DMS 273 (cell line): ENCODE measurements around the gene TSPAN32.
"Not testable (repeated sequence)": the region's sequence is repeated elsewhere in the genome, so short reads cannot be mapped to it uniquely, and the experiment has no call there.

Experiments
- DNase-seq: peaks from one replicate; lab custom pipeline; 2025; ENCODE audit not compliant: unreplicated experiment; lab: John Stamatoyannopoulos, UW

TSPAN32 gene

DNA sequence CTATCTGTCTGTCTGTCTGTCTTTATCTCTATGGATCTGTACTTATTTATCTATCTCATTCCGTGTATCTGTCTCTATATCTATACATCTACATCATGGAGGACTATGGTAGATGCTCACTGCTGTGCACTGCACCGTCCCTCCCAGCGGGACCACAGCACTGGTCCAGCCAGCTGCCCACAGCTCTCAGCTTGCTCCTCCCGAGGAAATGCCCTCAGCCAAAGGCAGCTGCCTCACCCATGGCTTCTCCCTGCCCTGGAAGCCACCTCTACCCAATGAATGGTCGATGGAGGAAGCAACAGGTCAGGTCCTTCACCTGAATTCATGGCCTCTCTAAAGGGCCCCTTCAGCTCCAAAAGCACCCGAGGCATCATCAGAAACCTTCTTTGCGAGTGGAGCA is 60.6 kb downstream of the TSPAN32 start:
- no peak for DNase-seq

DNA sequence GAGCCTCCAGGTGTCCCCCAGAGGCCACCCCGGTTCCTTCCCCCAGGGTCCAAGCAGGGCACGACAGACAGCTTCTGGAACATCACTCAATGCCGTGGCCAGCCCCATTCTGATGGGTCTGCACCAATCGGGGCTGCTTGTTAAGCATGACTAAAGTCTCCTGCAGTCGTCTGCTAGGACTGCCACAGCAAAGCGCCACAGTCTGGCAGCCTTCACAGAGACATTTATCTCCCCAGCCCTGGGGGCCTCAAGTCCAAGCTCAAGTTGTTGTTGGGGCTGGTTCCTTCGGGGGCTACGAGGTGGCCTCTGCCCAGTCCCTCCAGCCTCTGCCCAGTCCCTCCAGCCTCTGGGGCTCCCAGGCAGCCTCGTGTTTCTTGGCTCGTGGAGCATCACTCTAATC is 61.3 kb downstream of the TSPAN32 start:
- no peak for DNase-seq

DNA sequence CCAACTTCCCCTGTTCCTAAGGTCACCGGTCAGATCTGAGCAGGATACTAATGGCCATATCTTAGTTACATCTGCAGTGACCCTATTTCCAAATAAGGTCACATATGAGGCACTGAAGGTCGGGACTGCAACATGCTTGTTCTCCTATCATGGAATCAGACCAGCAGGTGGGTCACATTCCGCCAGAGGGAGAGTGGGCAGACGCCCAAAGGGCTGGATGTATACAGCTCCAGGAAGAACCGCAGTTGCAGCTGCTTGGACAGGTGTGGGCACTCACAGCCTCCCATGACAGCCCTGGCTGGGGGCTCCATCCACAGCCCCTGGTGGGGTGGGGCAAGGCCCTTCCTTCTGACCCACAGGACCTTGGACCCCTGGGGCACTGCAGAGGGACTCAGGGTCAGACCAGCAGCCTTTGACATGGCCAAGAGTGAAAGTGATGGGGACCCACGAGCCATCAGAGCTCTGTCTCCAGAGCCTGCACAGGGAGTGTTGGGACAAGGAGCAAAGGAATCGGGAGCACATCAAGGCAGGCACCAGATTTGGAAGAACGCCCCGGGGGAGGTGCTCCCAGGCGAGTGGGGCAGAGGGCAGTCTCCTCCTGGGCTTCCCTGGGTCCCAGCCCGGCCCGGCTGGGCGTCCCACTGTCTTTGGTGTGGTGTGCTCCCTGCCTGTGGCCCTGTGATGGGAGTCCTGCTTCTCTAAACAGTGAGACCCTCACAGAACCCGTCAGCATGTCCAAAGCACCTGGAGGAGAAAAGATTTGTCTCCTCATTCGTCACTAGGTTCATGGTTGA is 62.0 kb downstream of the TSPAN32 start:
- no peak for DNase-seq

DNA sequence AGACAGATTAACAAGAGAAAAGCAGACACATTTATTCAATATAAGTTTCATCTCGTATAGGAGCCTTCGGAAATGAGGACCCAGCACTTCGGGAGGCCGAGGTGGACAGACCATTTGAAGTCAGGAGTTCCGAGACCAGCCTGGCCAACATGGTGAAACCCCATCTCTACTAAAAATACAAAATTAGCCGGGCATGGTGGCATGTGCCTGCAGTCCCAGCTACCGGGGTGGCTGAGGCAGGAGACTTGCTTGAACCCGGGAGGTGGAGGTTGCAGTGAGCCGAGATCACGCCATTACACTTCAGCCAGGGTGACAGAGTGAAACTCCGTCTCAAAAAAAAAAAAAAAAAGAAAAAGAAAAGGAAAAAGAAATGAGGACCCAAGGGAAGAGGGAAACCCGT is 62.6 kb downstream of the TSPAN32 start:
- DNase-seq = not testable (repeated sequence)

DNA sequence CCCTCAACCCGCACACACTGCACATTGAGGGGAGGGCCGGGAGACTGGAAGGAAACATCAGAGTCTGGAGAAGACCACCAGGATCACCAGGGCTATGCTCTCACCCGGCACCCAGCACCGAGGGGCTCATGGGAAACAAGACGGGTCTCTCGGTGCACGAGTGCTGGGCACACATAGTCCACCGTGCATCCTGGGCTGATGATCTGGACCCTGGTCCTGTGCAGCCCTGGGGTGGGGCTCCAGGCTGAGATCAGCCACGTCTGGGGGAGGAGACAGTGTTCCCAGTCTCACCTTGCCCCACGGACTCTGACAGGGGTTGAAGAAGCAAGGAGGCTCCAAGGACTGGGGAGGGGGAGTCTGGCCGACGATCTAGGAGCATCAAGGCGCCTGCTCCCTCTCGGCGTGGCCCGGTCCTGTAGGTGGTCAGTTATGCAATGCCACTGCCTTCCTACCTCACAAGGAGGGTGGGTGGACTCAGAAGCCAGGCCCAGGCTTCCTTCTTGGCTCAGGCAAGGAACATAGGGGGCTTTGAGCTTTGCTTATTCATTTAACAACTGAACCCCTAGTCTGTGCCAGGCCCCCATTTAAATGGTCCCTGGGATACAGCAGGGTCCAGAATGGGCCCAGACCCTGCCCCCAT is 63.9 kb downstream of the TSPAN32 start:
- no peak for DNase-seq

DNA sequence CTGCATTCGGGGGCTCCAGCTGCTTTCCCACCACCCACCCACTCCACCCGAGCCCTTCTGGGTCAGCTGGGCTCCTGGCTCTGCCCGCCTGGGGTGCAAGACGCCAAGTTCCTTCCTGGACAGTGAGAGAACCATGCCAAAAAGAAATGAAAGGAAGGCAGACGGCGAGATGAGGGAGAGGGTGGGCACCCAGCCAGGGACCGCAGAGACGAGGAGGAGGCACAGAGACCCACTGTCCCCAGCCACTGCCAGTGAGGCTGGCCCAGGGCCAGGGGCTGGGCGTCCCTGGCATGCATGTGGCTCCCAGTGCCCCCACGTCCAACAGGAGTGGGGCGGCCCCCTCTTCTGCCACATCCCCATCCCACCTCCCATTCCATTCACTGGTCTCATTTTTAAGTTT is 64.5 kb downstream of the TSPAN32 start:
- peak; percentile 28 for DNase-seq

DNA sequence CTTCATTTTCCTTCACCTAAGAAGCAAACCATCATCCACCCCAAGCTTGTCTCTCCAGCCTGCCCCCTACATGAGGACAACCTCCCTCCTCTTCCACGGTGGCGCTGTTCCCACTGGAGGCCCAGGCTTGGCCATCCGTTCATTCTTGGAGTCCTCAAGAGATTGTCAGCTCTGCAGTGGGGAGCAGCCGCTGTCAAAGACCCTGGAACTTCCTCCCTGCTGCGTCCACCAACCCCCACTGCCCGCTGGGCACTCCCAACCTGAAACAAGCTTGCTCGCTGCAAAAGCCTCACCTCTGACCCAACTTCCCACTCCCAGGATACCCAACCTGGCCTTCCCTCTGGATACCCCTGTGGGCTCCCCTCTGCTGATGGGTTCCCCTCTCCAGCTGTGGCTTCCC is 64.9 kb downstream of the TSPAN32 start:
- no peak for DNase-seq

DNA sequence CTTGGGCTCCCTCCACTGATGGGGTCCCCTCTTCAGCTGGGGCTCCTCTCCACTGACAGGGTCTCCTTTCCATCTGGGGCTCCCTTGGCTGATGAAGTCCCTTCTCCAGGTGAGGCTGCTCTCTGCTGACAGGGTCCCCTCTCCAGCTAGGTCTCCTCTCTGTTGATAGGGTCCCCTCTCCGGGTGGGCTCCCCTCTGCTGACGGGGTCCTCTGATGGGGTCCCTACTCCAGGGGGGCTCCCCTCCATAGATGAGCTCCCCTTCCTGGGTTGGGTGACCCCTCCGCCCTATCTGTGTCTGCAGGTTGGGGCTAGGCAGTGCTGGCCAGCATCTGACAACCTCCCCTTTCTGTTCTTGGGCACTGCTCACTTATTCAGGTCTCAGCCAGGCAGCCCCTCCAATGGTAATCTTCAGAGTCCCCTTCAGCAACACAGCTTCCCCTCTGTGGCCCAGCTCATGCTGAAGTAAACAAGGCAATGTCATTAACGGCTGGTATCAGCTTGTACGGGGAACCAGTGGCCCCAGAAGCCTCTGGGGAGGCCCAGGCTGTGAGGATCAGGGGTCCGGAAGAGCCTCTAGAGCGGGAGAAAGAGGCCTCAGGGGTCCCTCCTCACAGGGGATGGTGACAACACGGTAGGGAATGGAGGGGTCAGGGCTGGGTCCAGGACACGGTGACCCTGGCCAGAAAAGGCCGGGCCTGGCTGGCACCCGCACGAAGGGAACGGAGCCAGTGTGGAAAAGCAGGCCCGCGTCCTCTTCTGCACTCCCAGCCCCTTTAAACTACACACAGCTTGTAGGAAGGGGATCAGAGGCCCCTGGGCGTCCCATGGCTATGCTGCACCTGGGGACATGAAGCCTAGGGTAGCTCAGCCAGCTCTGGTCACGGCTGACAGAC is 65.7 kb downstream of the TSPAN32 start:
- no peak for DNase-seq
